Measurements from ENCODE around the gene SULT1C3.

SULT1C3 gene

DNA sequence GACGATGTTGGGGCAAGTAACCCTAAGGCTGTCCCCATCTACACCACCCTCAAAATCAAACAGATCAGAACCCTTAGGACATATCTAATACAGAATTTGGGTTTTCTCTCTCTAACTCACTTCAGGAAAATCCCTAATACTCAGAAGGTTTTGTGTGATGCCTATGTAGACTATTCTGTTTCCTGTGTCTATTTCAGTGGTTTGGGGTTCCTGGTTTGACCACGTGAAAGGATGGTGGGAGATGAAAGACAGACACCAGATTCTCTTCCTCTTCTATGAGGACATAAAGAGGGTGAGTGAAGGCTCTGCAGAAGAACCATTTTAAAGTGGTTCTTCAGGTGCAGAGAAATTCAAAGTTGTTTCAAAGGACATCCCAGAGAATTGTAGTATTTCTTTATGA, 65.2 kb downstream of the SULT1C3 start:
- no peak for DNase-seq (ENCODE audit: low spot score)

DNA sequence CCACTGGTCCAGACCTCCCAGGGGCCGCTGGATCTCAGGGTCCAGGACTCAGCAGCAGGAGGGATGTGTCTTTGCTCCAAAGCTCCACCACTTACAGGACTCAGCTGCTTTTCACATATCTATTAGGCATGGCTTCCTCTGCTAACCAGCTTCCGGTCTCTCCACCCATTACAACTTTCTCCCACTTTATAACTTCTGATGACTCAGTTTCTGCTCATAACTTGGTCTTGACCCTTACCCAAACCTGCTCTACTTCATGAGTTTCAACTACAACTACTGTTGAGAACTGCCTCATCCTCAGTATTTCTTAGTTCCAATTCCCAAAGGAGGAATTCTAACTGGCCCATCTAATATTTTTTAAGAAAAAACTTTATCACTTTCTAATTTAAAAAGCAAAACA, 66.1 kb downstream of the SULT1C3 start:
- no peak for DNase-seq (ENCODE audit: low spot score)

DNA sequence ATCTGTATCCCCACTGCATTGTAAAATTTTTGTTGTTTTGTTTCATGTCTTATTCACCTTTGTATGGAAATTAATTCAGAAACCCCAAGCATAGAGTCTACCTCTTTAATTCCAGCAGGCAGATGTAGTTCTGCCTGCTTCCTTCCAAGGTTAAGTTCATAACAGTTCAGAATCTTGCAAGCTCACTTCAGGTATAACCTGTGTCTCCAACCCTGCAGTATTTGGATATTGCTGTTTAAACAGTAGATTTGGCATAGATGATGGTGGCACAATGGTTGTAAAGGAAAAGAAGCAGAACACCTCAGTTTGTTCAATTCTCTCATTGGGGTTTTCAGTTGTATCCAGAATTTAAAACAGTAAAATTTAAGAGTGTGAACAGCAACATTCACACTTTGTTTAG, 70.1 kb downstream of the SULT1C3 start:
- DNase-seq (ENCODE audit: low spot score), result no peak

Data from HuH-7.5 (cell line).